NCI-H2196 treated with DMSO at 0.1 percent for 48 hours (cell line): ENCODE data around the gene CD300LG.
"Not testable (repeated sequence)": the region's sequence is repeated elsewhere in the genome, so short reads cannot be mapped to it uniquely, and the experiment has no call there.

Experiments used
- DNase-seq: peaks from one replicate; lab custom pipeline; 2025; ENCODE audit not compliant: unreplicated experiment; lab: John Stamatoyannopoulos, UW

The CD300LG gene

DNA sequence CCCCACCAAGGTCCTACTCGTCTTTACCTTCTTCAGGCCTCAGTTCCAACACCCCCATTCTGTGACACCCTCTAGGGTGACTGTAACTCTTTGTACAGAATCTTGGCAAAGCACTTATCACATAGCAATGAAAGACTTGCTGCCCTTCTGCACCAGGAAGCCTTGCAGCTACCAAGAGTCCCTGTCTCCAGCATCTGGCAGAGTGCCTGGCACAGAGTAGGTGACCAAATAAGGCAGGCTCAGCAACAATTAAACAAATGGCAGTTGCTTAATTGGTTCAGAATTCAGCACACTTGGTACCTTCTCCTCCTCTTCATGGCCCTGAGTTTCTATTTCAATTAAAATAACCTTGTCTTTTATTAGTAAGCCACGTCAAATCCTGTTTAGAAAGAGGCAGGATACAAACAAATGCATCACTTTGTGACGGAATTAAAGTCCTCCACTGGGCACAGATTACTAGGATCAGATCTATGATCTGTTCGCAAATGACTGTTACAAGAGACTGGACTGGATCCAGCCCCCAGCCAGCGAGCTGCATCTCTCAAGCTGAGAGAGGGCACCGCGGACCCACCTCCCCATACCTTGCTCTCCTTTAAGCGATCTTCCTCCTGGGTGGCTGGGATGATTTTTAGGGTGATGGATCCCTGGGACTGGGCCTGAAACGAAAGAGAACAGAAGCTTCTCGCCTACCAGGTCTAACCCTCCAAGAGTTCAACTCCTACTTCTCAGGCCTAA, 23.5 kb upstream of the CD300LG start:
- peak; percentile 21 for DNase-seq

DNA sequence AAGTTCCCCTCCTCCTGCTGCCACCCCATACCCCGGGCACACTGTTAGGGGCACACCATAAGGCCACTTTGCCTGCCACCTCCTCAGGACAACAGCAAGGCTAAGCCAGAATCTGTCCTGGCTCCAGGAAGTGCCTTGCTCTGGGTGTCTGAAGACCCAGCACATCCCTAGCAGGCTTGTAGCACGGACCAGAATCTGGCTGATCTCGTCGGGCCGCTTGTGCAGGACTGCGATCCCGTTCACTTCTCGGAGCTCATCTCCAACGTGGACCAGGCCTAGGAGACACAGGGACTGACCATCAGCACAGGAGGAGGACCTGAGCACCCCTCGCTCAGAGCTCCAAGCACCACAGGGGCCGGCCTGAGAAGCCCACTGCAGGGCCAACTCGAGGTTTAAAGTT, 21.4 kb upstream of the CD300LG start:
- no peak for DNase-seq

DNA sequence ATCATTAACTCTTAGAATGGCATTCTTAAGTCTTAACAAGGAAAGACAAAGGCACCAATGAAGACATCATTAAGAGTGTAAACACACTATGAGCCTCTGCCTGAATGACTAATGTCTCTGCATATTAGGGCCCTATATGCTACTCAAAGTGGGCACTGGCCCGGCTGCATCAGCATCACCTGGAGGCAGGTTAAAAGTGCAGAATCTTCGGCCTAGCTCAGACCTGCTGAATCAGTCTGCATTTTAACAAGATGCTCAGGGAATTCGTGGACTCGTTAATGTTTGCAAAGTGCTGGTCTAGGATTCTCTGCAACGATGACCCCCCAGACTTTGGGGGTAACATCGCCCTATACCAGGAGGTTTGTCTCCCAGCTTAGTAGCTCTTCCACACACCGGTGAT, 20.8 kb upstream of the CD300LG start:
- DNase-seq, result no peak

DNA sequence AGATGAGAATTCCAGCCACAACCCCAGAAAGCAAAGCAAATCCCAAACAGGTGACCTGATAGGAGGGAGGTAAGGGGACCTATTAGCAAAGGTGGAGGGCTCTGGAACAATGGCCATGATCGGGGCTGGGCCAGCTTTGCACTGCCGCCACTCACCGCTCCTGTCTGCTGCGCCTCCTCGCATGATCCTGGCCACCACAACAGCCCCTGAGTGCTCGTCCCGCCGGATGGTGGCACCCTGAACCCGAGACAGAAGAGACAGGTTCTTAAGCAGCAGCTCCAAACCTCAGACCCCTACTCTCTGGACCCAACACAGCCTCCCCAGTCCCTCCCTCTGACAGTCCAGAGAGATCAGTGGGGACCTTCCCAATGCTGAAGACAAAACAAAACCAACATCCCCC, 19.4 kb upstream of the CD300LG start:
- no peak for DNase-seq

DNA sequence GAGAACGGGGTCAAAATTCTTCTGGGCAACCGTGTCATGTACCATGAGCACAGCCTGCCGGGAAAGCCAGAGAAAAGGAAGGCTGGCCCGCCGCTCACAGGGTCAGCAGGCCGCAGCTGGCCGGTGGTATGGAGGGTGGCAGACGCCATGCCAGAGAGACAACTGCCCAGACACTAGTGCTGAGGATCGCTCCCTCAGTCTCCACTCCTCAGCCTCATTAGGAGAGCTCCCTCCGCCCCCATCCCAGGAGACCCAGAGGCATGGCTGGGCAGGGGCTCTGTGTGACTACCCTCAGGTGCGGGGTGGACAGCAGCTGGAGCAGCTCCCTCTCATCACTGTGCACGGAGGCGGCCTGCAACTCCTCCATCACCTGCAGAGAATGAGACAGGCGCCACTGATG, 17.2 kb upstream of the CD300LG start:
- no peak for DNase-seq

DNA sequence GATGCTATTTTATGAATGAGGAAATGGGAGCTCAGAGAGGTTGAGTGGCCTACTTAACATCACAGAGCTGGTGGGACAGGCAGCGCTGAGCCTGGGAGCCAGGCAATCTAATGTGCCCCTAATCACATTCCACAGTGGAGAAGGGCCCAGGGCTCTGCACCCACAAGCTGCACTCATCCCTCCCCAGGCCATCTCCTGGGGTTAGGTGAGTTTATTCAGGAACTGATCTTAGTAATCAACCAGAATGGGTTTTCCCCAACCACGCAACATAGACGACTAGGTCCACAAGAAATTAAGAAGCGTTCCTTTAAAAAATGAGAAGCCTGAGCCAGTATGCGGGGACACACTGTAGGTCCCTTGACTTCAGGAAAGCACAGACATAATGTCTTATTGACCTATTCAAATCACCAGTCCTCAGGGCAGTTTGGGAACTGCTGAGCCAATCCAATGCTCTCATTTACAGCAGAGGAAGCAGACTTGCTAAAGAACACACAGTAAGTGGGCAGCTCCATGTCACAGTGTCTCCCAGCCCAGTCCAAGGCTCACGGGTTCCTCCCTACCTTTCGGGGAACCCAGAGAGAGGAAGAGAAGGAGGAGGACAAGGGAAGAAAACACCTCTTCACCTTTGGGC, 16.4 kb upstream of the CD300LG start:
- DNase-seq, result no peak

DNA sequence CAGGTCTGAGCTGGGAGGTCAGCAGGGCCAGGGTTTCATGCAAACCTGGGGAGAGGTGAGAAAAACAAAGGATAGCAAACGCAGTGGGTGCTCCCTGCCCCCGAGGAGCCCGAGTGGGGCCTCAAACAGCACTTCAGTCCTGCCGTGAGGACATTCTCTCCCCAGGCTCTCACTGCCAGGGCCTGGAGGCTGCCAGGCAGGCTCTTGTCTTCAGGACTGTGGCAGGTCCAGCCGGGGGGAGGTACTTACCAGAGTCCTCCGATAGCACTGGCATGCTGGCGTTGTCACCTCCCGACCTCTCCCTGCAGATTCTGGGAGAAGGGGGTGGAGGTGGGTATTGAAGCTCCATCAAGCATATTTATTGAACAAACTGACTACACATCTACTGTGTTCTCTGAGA, 15.3 kb upstream of the CD300LG start:
- no peak for DNase-seq

DNA sequence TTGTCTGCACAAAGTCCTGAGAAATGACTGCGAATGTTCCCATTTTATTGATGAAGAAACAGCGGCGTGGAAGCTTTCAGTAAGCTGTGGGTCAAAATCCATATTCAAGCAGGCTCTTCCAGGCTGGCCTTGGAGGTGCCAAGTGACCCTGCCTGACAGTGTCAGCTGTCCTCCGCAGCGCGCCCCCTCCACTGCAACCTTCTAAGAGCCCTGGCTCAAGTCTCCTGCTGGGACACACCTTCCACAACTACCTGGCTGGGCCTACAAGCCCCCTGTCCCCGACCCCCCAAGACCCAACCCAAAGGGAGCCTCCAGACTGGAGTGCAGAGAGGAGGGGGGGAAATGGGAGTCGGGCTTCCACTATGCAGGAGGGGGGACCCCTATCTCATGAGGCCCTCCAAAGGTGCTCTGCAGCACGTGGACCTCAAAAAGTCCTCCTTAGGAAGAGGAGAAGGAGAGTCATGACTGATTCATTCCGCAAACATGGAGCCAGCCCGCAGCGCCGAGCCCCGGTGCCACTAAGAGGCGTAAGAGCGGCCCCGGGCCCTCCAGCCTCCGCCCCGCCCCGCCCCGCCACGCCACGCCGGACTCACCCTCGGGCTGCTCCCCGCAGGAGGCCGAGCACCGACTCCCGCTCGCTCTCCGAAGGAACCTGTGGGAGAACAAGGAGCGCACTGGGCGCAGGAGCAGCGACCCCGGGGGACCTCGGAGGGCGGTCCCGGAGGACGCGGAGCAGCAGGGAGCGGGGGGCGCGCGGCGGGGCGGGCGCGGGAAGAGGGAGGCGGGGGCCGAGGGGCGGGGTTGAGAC, 14.6 kb upstream of the CD300LG start:
- no peak for DNase-seq

DNA sequence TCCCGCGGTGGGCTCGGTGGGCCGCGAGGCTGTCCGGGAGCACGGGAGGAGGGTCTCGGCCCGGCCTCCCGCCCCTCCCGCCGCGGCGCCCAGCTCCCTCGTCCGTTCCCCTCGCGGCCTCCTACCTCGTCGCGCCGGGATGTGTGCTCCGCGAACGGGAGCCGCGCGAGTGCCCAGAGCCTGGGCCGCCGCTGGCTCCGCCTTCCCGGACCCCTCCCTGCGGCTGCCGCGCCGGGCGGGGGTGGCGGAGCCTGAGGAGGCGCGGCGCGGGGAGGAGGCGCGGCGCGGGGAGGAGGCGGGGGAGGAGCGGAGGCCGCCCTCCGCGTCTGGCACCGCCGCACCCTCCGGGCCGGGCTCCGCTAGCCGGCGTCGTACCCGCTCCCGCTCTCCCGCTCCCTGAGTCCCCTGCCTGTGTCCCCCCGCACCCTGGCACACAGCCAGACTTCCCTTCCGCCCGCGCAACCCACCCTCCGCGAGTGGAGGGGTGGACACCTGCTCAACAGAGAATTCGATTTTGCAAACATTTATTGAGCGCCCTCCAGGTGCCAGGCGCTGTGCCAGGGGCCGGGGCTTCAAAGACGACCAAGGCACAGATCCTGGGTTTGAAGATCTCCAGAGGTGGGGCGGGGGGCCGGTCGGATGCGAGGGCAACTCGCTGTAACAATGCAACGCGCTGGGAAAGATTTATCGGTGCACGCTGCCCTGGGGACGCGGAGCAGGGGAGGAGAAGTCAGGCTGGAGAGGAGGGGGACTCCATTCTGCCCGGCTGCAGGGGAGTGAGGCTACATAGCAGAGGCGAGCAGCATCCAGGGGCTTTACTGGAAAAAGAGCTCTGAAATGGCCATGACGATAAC, 13.8 kb upstream of the CD300LG start, which contains the start of gene MPP3:
Gene MPP3, minus strand, starts transcription at position 171 of the 854 bp plus-strand sequence. CDS start 1,240 bp downstream, outside the sequence.
- peak; percentile 53 for DNase-seq

DNA sequence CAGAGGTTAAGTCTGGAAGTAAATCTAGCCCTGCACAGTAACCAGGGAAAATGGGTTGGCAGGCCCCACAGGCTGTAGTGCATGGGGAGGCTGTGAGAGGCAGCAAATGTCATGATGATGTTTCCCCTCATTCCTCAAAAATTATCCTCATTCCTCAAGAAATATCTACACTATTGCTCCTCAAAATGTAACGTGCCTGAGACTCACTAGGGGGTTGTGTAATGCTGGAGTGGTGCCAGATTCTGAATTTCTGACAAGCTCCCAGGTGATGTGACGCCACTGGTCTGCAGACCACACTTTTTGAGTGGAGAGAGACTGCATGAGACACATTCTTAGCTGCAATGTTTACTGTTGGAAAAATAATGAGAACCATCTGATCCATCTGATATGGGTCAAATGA, 12.9 kb upstream of the CD300LG start:
- DNase-seq, result no peak

DNA sequence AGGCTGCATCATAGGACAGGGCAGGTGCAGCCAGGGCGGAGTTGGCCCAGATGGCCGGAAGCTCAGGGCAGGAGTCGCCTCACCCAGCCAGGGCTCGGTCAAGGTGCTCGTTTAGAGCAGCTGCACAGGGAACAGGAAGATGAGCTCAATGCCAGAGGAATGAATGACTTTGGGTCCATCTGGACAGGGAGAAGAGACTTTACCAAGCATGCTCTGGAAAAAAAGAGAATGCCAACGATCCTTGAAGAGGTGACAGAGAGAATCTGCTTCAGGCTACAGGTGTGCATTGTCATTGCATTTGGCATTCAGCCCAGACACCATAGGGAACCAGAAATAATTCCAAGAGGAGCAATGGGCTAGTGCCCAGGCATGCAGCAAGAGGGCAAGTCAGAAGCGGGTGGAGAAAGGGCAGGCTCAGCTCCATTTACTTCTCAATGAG, 7.3 kb upstream of the CD300LG start:
- DNase-seq, result peak; percentile 95

DNA sequence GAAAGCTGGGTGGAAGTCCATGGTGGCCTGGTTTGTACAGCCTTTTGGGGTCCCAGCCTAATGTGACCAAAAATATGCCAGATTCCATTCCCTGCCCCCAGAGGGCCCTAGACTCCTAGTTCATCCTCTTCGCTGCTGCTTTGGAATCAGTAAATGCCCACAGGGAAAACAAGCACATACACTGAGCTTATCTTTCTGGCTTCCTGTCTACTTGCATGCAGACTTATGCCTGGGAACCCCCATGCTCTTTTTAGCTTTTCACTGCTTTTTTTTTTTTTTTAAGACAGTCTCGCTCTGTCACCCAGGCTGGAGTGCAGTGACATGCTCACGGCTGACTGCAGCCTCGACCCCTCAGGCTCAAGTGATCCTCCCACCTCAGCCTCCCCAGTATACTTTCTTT, 6.2 kb upstream of the CD300LG start:
- no peak for DNase-seq

DNA sequence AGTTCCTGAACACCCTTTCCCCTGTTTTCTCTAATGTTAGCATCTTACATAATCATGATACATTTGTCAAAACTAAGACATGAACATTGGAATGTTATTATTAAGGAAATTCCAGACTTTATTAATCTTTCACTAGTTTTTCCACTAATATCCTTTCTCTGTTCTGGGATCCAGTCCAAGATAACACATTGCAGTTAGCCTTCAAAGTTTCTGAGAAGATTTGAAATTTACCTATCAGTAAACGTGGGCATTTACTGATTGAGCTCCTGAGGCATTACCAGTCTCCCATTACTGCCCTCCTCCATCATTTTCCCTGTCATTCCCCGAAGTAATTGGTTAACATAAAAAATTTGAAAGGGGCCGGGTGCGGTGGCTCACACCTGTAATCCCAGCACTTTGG, 5.7 kb upstream of the CD300LG start:
- no peak for DNase-seq

DNA sequence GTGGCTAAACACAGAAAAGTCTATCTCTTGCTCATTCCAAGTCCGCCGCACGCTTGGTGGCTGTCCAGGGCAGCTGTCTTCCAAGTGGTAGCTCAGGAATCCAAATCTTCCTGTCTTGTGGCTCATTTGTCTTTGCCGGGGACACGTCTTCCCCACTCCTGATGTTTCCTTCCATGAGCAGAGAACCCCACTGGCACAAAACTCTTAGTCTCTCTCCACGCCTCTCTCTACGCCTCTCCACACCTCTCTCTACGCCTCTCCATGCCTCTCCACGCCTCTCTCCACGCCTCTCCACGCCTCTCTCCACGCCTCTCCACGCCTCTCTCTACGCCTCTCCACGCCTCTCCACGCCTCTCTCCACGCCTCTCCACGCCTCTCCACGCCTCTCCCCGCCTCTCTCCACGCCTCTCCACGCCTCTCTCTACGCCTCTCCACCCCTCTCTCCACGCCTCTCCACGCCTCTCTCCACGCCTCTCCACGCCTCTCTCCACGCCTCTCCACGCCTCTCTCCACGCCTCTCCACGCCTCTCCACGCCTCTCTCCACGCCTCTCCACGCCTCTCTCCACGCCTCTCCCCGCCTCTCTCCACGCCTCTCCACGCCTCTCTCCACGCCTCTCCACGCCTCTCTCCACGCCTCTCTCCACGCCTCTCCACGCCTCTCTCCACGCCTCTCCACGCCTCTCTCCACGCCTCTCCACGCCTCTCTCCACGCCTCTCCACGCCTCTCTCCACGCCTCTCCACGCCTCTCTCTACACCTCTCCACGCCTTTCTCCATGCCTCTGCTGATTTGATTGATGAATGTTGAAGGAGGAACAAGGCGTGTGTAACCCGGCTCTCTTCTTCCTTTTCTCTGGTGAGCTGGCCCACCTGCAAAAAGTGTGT, 4.6 kb upstream of the CD300LG start:
- not testable (repeated sequence) for DNase-seq

DNA sequence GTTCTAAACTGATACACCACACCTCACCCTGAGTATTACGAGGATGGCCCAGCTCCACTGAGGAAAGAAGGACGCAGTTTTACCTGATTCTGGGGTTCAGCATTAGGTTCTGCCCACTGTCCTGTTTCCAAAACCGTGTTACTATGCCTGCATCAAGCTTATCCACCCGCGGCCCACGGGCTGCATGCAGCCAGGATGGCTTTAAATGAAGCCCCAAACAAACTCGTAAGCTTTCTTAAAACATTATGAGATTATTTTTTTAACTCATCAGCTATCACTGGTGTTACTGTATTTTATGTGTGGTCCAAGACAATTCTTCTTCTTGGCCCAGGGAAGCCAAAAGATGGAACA, 4.0 kb upstream of the CD300LG start:
- DNase-seq, result no peak

DNA sequence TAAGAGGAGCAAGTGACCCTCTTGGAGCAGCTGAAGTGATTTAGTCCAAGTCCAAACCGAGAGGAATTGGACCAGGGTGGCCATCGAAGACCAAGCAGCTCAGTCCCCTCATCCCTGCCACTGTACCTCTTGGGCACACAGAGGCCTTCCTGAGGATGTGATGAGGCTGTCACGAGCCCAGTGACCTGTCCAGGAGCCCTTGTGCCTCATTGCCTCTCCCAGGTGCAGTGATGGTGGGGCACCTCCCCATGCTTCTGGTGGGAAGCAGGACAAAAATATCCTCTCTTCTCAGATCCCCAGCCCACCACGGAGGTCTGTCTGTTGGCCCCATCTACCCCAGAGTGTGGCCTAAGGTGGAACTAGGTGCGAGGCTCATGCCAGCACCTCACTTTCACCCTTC, 2.7 kb upstream of the CD300LG start:
- no peak for DNase-seq

DNA sequence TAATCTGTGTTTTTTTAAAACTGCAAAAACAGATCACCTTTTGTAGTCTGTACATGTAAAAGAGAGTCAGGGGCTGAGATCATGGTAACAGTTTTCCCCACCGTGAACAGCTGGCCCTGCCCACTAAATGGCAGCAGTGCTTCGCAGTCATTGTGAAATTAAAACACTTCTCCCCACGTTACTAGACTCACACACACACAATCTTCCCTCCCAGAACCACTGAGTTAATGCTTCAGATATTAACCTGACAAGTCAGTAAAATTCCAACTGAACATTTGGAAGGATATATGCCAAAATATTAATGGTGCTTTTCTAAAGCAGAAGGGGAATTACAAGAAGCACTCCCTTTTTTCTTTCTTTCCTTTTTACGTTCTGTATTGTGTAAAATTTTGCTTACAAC, 1.2 kb upstream of the CD300LG start:
- no peak for DNase-seq

DNA sequence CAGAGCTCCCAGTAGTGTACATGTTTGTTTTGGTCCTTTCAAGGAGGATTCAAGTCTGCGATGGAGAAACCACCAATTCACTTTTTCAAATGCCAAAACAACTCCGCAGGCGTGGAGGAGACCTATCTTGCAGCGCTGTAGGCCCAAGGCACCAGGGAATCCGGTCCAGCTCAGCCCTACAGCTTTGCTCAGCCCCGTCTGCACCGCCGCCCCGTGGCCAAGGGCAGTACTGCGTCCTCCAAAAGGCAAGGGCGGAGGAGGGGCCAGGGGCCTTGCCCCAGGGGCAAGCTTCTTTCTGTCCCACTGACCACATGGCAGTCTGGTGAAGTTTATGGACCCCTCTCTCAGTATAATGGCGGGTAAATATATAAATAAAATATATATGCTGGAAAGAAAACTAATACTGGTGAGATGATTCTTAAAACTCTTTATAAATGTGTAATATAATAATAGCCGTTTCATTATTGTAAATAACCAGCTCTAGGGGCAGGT, 709 bp upstream of the CD300LG start:
- DNase-seq, result peak; percentile 59

DNA sequence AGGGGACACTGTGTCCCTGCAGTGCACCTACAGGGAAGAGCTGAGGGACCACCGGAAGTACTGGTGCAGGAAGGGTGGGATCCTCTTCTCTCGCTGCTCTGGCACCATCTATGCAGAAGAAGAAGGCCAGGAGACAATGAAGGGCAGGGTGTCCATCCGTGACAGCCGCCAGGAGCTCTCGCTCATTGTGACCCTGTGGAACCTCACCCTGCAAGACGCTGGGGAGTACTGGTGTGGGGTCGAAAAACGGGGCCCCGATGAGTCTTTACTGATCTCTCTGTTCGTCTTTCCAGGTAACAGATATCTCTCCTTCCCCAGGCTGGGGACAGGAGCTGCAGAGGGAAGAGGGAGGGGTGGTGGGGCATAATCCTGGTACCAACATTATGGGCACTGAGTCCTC, 1.6 kb downstream of the CD300LG start:
- DNase-seq, result no peak

DNA sequence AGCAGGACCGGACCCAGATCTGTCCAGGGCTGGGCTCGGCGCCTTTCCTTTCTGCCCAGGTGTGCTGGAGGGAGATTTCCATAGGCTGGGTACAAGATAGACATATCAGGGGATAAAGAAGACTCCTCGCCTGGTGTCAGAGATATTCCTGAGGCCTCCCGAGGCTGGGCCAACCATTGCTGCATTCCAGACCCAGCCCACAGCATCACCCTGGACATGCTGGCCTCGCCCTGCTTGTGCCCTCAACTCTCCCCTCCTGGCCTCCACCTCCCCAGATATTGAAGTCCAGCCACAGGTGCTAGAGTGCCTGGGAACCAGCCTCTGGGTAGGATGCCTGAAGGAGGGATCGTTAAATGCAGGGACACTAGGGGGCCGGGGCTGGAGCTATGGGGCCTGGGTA, 2.1 kb downstream of the CD300LG start:
- no peak for DNase-seq
